ENCODE data around the gene PDE7B. TPM values are rescaled to one million over a fixed set of nuclear protein-coding genes. Genes with fewer than 3 reads are reported as not detected.

Gene PDE7B
- total and polyA plus RNA-seq, 9 of the 15 experiments (the other 6 are each of a cell fraction or from before 2014, with no cell fraction given) = 0.01 TPM; not detected in 8

- 0 out of 2 replicates have a peak, but pooled peaks have one; percentile 24 for TF ChIP-seq KLF13 (tag; IDR thresholded peaks at IDR 0.05; ENCODE audit: borderline replicate concordance, low read depth)
- no peak for TF ChIP-seq SREBF2 (CRISPR knock-in tag; IDR thresholded peaks at IDR 0.05)
- peak; percentile 69 to 74 for TF ChIP-seq AFF1 (IDR thresholded peaks at IDR 0.05; ENCODE audit: low read depth in 1 of 2, partially characterized antibody in 2 of 2)
- TF ChIP-seq PKNOX1 (IDR thresholded peaks at IDR 0.05) = peak; percentile 75
- TF ChIP-seq HDAC1 (IDR thresholded peaks at IDR 0.05) = peak in 1 of 2 experiments; percentile 74; a peak in 1 of 4 replicates
- TF ChIP-seq ZNF212 (CRISPR knock-in tag; IDR thresholded peaks at IDR 0.05) = no peak
- peak; percentile 62; the same call in 1 of the 2 replicates for TF ChIP-seq GABPA (tag; conservative IDR thresholded peaks at IDR 0.05; ENCODE audit: low read depth)
- TF ChIP-seq RBBP5 (IDR thresholded peaks at IDR 0.05; ENCODE audit: borderline replicate concordance, insufficient read depth, low read length, poor library complexity, severe bottlenecking) = peak; percentile 37
- TF ChIP-seq SIX5 (IDR thresholded peaks at IDR 0.05; ENCODE audit: borderline replicate concordance in 1 of 2, insufficient read depth in 1 of 2, low read depth in 1 of 2, low read length in 2 of 2) = no peak
- peak; percentile 84 for TF ChIP-seq CEBPB (tag; IDR thresholded peaks at IDR 0.05)
- TF ChIP-seq HOXB6 (CRISPR knock-in tag; IDR thresholded peaks at IDR 0.05; ENCODE audit: borderline replicate concordance) = no peak
- no peak for TF ChIP-seq JUNB (CRISPR knock-in tag; conservative IDR thresholded peaks at IDR 0.05)
- TF ChIP-seq CHCHD3 (CRISPR knock-in tag; IDR thresholded peaks at IDR 0.05) = no peak
- TF ChIP-seq ZFP1 (CRISPR knock-in tag; IDR thresholded peaks at IDR 0.05) = no peak
- peak; percentile 84 for TF ChIP-seq ESRRA (IDR thresholded peaks at IDR 0.05; ENCODE audit: borderline replicate concordance, low read depth)
- TF ChIP-seq ZNF384 (IDR thresholded peaks at IDR 0.05; ENCODE audit: low read depth, low read length) = no peak
- TF ChIP-seq CREB3 (tag; conservative IDR thresholded peaks at IDR 0.05; ENCODE audit: low read depth) = no peak
- peak; percentile 94 for TF ChIP-seq ARID1B (IDR thresholded peaks at IDR 0.05)
- no peak for TF ChIP-seq ILK (tag; IDR thresholded peaks at IDR 0.05; ENCODE audit: borderline replicate concordance, low read depth)
- no peak for TF ChIP-seq DIDO1 (tag; IDR thresholded peaks at IDR 0.05; ENCODE audit: low read depth)
These were observed 385.2 kb downstream of the PDE7B start (continued) for GRCh38 chr6:136236466-136237293.
